Measurements from ENCODE around the gene SRSF3. TPM values are rescaled to one million over a fixed set of nuclear protein-coding genes. Genes with fewer than 3 reads are reported as not detected.

SRSF3 gene
- total RNA-seq: 404 to 411 TPM (median 407 TPM) in 3 replicates

- H3K4me1 Mint-ChIP-seq: peaks cover 36% of the 10 kb centered on the region
- TF ChIP-seq, protein P1, sequence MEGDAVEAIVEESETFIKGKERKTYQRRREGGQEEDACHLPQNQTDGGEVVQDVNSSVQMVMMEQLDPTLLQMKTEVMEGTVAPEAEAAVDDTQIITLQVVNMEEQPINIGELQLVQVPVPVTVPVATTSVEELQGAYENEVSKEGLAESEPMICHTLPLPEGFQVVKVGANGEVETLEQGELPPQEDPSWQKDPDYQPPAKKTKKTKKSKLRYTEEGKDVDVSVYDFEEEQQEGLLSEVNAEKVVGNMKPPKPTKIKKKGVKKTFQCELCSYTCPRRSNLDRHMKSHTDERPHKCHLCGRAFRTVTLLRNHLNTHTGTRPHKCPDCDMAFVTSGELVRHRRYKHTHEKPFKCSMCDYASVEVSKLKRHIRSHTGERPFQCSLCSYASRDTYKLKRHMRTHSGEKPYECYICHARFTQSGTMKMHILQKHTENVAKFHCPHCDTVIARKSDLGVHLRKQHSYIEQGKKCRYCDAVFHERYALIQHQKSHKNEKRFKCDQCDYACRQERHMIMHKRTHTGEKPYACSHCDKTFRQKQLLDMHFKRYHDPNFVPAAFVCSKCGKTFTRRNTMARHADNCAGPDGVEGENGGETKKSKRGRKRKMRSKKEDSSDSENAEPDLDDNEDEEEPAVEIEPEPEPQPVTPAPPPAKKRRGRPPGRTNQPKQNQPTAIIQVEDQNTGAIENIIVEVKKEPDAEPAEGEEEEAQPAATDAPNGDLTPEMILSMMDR (IDR thresholded peaks at IDR 0.05; ENCODE audit: unreplicated experiment): peak; percentile 41
- H3K36me3 Mint-ChIP-seq: peaks cover 16% of the 10 kb centered on the region
- peak within 1 kb of the TSS; percentile 100 for H3K27ac Mint-ChIP-seq
- H3K27me3 Mint-ChIP-seq (ENCODE audit: low read depth): no peaks in the 10 kb centered on the region
- H3K4me3 Mint-ChIP-seq: peak within 1 kb of the TSS; percentile 95
- H3K9me3 Mint-ChIP-seq: no peaks in the 10 kb centered on the region
- peak; percentile 94 to 95 for DNase-seq (ENCODE audit: low spot score in 2 of 2, unreplicated experiment in 2 of 2)
Measured at GRCh38 chr6:36594029-36594815, at the start of gene SRSF3. Gene SRSF3, plus strand, starts transcription at chr6:36594362. Its CDS starts 2,401 bp downstream, at chr6:36596763.

- TF ChIP-seq, protein P1 (IDR thresholded peaks at IDR 0.05; ENCODE audit: unreplicated experiment): no peak
- H3K27ac Mint-ChIP-seq: peak overlapping the region; percentile 96
- no peaks in the 10 kb centered on the region for H3K9me3 Mint-ChIP-seq
- DNase-seq (ENCODE audit: low spot score in 2 of 2, unreplicated experiment in 2 of 2): no peak
- peak overlapping the region; percentile 93 for H3K4me3 Mint-ChIP-seq
- no peaks in the 10 kb centered on the region for H3K36me3 Mint-ChIP-seq
- peaks cover 25% of the 10 kb centered on the region for H3K4me1 Mint-ChIP-seq
- no peaks in the 10 kb centered on the region for H3K27me3 Mint-ChIP-seq (ENCODE audit: low read depth)
Measured at GRCh38 chr6:36545767-36546307, 48.3 kb upstream of the SRSF3 start.

- TF ChIP-seq, protein P1 (IDR thresholded peaks at IDR 0.05; ENCODE audit: unreplicated experiment): no peak
- no peaks in the 10 kb centered on the region for H3K27me3 Mint-ChIP-seq (ENCODE audit: low read depth)
- peak overlapping the region; percentile 93 for H3K4me3 Mint-ChIP-seq
- no peak for DNase-seq (ENCODE audit: low spot score in 2 of 2, unreplicated experiment in 2 of 2)
- H3K9me3 Mint-ChIP-seq: no peaks in the 10 kb centered on the region
- peaks cover 25% of the 10 kb centered on the region for H3K4me1 Mint-ChIP-seq
- no peaks in the 10 kb centered on the region for H3K36me3 Mint-ChIP-seq
- peak overlapping the region; percentile 96 for H3K27ac Mint-ChIP-seq
Measured at GRCh38 chr6:36546308-36546919, 47.7 kb upstream of the SRSF3 start.

- Mint-ChIP-seq H3K4me3 (peak within 1 kb of the TSS; percentile 93), H3K27ac (peak within 1 kb of the TSS; percentile 96), H3K9me3 (no peaks in the 10 kb centered on the region), H3K4me1 (peaks cover 25% of the 10 kb centered on the region), H3K27me3 (ENCODE audit: low read depth) (no peaks in the 10 kb centered on the region), H3K36me3 (no peaks in the 10 kb centered on the region)
- TF ChIP-seq, protein P1 (IDR thresholded peaks at IDR 0.05; ENCODE audit: unreplicated experiment): no peak
- peak; percentile 90 to 93 for DNase-seq (ENCODE audit: low spot score in 2 of 2, unreplicated experiment in 2 of 2)
Measured at GRCh38 chr6:36546920-36547645, 47.1 kb upstream of the SRSF3 start, which contains the start of gene STK38. Gene STK38, minus strand, starts transcription at chr6:36547479. Its CDS starts 7,277 bp downstream, at chr6:36540202.

GRCh38 chr6:36547646-36548400, 46.3 kb upstream of the SRSF3 start:
- Mint-ChIP-seq H3K4me3 (peak overlapping the region; percentile 93), H3K36me3 (no peaks in the 10 kb centered on the region), H3K4me1 (peaks cover 25% of the 10 kb centered on the region), H3K27me3 (ENCODE audit: low read depth) (no peaks in the 10 kb centered on the region), H3K27ac (peak overlapping the region; percentile 88), H3K9me3 (no peaks in the 10 kb centered on the region)
- DNase-seq (ENCODE audit: low spot score in 2 of 2, unreplicated experiment in 2 of 2): no peak
- TF ChIP-seq, protein P1 (IDR thresholded peaks at IDR 0.05; ENCODE audit: unreplicated experiment): no peak

All from mesothelial cell of epicardium (in vitro differentiated cells).